ENCODE data around the gene SP110. TPM values are rescaled to one million over a fixed set of nuclear protein-coding genes. Genes with fewer than 3 reads are reported as not detected.

The SP110 gene
- total and polyA plus RNA-seq, 2 of the 8 experiments (the other 6 are each of a cell fraction or from before 2014, with no cell fraction given), result 3.1 to 7.1 TPM

DNA sequence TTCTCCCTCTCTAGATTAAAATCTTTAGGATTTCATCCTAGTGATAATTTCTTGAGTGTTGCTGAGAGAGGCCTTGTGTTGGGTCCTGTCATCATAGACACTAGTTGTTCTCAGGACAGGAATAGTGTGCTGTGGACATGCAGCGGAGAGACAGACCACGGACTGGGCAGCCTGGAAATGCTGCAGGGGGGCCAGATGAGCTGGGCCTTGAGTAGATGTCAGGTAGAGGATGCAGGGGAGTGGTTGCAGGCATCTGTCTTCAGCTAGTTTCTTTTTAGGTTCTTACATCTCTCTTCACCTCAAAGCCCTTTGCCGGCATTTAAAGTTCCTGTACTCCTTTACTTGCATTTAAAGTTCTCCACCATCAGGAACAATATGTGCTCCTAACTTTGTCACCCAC is 42.8 kb downstream of the SP110 start:
- CTCF ChIA-PET (ENCODE audit: partially characterized antibody), result interaction anchor here (1.0 to 1.5 kb wide), 2 partner anchors 9 to 16 kb away, joined by 3 to 6 read pairs; no protein-coding TSS in a partner anchor
- no peak overlapping the region for H4K5ac ChIP-seq (ENCODE audit: insufficient read length, low read depth, low read length)
- H2AK5ac ChIP-seq (ENCODE audit: low read depth, low read length), result no peak overlapping the region
- no peaks in the 10 kb centered on the region for H3K23me2 ChIP-seq (ENCODE audit: low read depth, low read length)
- no peak overlapping the region for H2BK5ac ChIP-seq (ENCODE audit: low read depth, low read length)
- no peak overlapping the region for H2BK20ac ChIP-seq (ENCODE audit: low read length)
- no peaks in the 10 kb centered on the region for H3K27me3 ChIP-seq (replicated peaks in 1 of 4; ENCODE audit: control insufficient read depth in 3 of 4, extremely low read depth in 1 of 4, insufficient read depth in 3 of 4, low read length in 3 of 4)
- H3K79me2 ChIP-seq (ENCODE audit: control insufficient read depth in 1 of 2, insufficient read depth in 2 of 2, low read length in 2 of 2), result no peaks in the 10 kb centered on the region
- no peak overlapping the region for H2BK15ac ChIP-seq (ENCODE audit: low read length)
- no peaks in the 10 kb centered on the region for H3K79me1 ChIP-seq (ENCODE audit: low read depth, low read length)
- H3K36me3 ChIP-seq (ENCODE audit: control insufficient read depth in 2 of 4, insufficient read depth in 4 of 4, low read length in 3 of 4), result no peaks in the 10 kb centered on the region
- no peaks in the 10 kb centered on the region for H4K20me1 ChIP-seq (replicated peaks in 1 of 2; ENCODE audit: control insufficient read depth in 1 of 2, insufficient read depth in 2 of 2, low read length in 2 of 2)
- POLR2A ChIA-PET (ENCODE audit: partially characterized antibody), result no interaction called here
- 0 out of 4 replicates have a peak, but pooled peaks cover 0 to 2% of the 10 kb centered on the region in 2 experiments for H3K9me3 ChIP-seq (ENCODE audit: insufficient read depth in 2 of 2, low read depth in 1 of 2, low read length in 1 of 2)
- no peak overlapping the region for H3K23ac ChIP-seq (ENCODE audit: insufficient read length)
- DNase-seq (ENCODE audit: low read depth in 1 of 2, low spot score in 2 of 2), result no peak
- H4K8ac ChIP-seq (ENCODE audit: extremely low read depth, insufficient read depth, low read length), result no peak overlapping the region
- no peak for FAIRE-seq
- no peak overlapping the region for H3K4me3 ChIP-seq (ENCODE audit: extremely low read depth in 1 of 4, insufficient read depth in 2 of 4, low read depth in 3 of 4, low read length in 4 of 4)
- no peak overlapping the region for H3K9ac ChIP-seq (replicated peaks in 1 of 4; ENCODE audit: extremely low read depth in 1 of 4, low read depth in 3 of 4, low read length in 3 of 4)
- H3K56ac ChIP-seq (replicated peaks; ENCODE audit: insufficient read length, low read depth, low read length), result no peak overlapping the region
- no peak overlapping the region for H2AFZ ChIP-seq (ENCODE audit: low read length)
- WGBS, 2 experiments (ENCODE audit: extremely low coverage in 1 of 2, insufficient coverage in 1 of 2, insufficient read length in 1 of 2, insufficient replicate concordance in 2 of 2, low coverage in 1 of 2, low lambda C conversion rate in 2 of 2, missing lambda C conversion rate in 1 of 2), result 83% methylated on average over 3 of the region's 3 CpGs; no CpG with 5 or more reads in 1 of the 2 experiments
- no peak overlapping the region for H3K27ac ChIP-seq (ENCODE audit: low read depth, low read length)
- H3K4ac ChIP-seq (replicated peaks; ENCODE audit: insufficient read length, low read depth, low read length), result no peak overlapping the region
- peaks cover 0 to 9% (median 4%) of the 10 kb centered on the region in 4 experiments; a peak in 5 of 7 replicates for H3K4me1 ChIP-seq (replicated peaks in 1 of 4; ENCODE audit: control insufficient read depth in 3 of 4, insufficient read depth in 4 of 4, low read length in 3 of 4)
- H2BK12ac ChIP-seq (ENCODE audit: low read depth, low read length), result no peak overlapping the region
- H2BK120ac ChIP-seq (replicated peaks; ENCODE audit: low read depth, low read length), result no peak overlapping the region
- H4K91ac ChIP-seq (replicated peaks; ENCODE audit: insufficient read length, low read length), result no peak overlapping the region
- no peak overlapping the region for H3K4me2 ChIP-seq (ENCODE audit: insufficient read depth in 1 of 2, low read depth in 2 of 2, low read length in 2 of 2)
- H3K18ac ChIP-seq (ENCODE audit: extremely low read depth, low read length), result no peak overlapping the region
- no peak overlapping the region for H3K14ac ChIP-seq (ENCODE audit: insufficient read length)
- no peak for TF ChIP-seq POU5F1 (IDR thresholded peaks at IDR 0.05; ENCODE audit: low read depth, low read length)
- TF ChIP-seq SIRT6 (IDR thresholded peaks at IDR 0.05; ENCODE audit: low read length), result no peak
- no peak for TF ChIP-seq ATF2 (IDR thresholded peaks at IDR 0.05; ENCODE audit: low read length)
